ENCODE measurements around the gene SARM1. TPM values are rescaled to one million over a fixed set of nuclear protein-coding genes. Genes with fewer than 3 reads are reported as not detected.
A peak's percentile ranks its signal among the peaks of the same experiment; 100 is the strongest.

The SARM1 gene
- total and polyA plus RNA-seq, 8 donors, result 14.2 to 22.1 (median 17.3) TPM

- Histone ChIP-seq H3K4me3 (no peak overlapping the region), H3K4me1 (peaks cover 30 to 43% (median 32%) of the 10 kb centered on the region in 3 donors), H3K36me3 (peaks cover 5 to 53% (median 27%) of the 10 kb centered on the region in 3 donors), H3K27ac (peak overlapping the region; percentile 63 to 83 (median 74)), H3K27me3 (no peaks in the 10 kb centered on the region), H3K9me3 (no peaks in the 10 kb centered on the region)
- intact Hi-C loops (cut with DNase I), result no loop called here
- DNase-seq (peak in 4 of 6 donors; percentile 62 to 83 (median 76)), FAIRE-seq (no peak), ATAC-seq (peak; percentile 75 to 82 (median 81))
- TF ChIP-seq, protein P1, sequence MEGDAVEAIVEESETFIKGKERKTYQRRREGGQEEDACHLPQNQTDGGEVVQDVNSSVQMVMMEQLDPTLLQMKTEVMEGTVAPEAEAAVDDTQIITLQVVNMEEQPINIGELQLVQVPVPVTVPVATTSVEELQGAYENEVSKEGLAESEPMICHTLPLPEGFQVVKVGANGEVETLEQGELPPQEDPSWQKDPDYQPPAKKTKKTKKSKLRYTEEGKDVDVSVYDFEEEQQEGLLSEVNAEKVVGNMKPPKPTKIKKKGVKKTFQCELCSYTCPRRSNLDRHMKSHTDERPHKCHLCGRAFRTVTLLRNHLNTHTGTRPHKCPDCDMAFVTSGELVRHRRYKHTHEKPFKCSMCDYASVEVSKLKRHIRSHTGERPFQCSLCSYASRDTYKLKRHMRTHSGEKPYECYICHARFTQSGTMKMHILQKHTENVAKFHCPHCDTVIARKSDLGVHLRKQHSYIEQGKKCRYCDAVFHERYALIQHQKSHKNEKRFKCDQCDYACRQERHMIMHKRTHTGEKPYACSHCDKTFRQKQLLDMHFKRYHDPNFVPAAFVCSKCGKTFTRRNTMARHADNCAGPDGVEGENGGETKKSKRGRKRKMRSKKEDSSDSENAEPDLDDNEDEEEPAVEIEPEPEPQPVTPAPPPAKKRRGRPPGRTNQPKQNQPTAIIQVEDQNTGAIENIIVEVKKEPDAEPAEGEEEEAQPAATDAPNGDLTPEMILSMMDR (IDR thresholded peaks at IDR 0.05), result peak in 3 of 4 donors; percentile 17 to 29 (median 24)
- WGBS, 2 donors, result 12 to 15% methylated on average over 7 of the region's 7 CpGs
Observed at GRCh38 chr17:28346746-28347246, 24.7 kb upstream of the SARM1 start.

DNA sequence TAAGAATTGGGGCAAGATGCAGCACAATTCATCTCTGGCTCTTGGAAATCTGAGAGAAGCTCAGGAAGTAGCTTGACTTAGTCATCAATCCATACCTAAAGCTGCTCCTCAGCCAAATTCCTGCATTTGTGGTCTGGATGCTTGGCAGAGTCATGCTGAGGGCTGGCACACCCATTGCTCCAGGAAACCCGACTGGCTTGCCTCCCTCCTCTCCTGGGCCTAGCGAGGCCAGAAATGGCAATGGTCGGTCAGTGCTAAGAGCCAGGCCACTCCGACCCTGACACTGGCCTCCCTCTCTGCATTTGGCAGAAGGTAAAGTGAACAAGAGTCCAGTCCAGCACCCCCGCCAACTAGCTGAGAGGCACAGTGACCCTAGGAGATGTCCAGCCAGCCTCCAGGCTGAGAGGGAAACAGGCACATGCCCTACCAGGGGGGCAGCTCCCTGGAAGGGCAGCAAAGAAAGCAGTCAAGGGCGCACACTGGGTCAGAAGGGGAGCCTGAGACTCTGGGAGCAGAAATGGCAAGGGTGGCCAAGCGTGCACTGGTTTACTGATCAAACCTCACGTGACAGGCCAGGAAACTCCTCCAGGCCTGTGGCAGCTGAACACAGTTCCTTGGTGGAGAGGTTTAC lies 24.1 kb upstream of the SARM1 start:
- Histone ChIP-seq H3K36me3 (peaks cover 5 to 53% (median 21%) of the 10 kb centered on the region in 3 donors), H3K4me3 (peak overlapping the region in 1 of 4 donors; percentile 14), H3K27me3 (no peaks in the 10 kb centered on the region), H3K27ac (peak overlapping the region; percentile 46 to 83 (median 74)), H3K9me3 (no peaks in the 10 kb centered on the region), H3K4me1 (peaks cover 30 to 43% (median 32%) of the 10 kb centered on the region in 3 donors)
- FAIRE-seq (no peak), DNase-seq (peak in 3 of 6 donors; percentile 42 to 53 (median 47)), ATAC-seq (peak; percentile 5 to 30 (median 22))
- TF ChIP-seq, protein P1 (IDR thresholded peaks at IDR 0.05), result no peak
- intact Hi-C loops (cut with DNase I), result no loop called here
- WGBS, 2 donors, result 34 to 35% methylated on average over 8 of the region's 8 CpGs

DNA sequence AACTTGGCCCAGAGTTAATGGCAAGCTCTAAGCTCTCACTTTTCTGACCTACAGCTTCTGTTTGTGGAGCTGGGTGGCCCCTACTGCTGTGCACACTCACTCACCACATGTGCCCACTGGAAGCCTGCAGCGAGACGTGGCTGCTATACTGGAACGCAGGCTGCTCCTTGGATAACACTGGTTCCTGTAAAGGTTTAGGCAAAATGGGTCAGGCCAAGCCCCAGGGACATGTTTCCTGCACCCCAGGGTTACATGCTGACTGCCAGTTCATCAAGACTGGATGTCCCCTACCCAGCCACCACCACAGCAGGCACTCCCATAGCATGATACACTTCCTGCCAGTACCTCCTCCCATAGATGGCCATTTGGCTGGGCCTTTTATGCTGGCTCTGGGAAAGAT lies 22.5 kb upstream of the SARM1 start:
- TF ChIP-seq, protein P1 (IDR thresholded peaks at IDR 0.05), result no peak
- FAIRE-seq (no peak), ATAC-seq (no peak), DNase-seq (no peak)
- Histone ChIP-seq H3K36me3 (peaks cover 5 to 52% (median 27%) of the 10 kb centered on the region in 3 donors), H3K27ac (no peak overlapping the region), H3K4me3 (no peak overlapping the region), H3K27me3 (no peaks in the 10 kb centered on the region), H3K9me3 (no peaks in the 10 kb centered on the region), H3K4me1 (peaks cover 30 to 43% (median 32%) of the 10 kb centered on the region in 3 donors)
- intact Hi-C loops (cut with DNase I), result no loop called here
- WGBS, 2 donors, result 71 to 78% methylated on average over 3 of the region's 3 CpGs

DNA sequence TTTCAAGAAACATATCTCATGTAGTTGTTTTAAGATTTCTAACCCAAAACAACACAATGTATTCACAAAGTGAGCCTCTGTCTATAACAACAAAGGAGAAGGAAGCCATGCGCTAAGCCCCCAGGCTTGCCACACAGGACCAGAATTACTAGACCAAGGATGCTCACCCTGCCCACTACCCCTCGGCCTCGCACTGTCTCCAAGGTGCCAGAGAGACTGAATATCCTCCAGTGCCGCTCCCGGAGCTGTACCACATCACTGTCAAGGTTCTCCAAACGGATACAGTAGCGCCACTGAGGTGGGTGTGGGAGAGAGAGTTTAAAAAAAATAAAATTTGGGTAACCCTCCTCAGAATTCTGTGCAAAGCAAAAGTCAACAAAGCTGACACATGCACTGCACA lies 21.2 kb upstream of the SARM1 start:
- TF ChIP-seq, protein P1 (IDR thresholded peaks at IDR 0.05), result no peak
- ATAC-seq (no peak), DNase-seq (no peak), FAIRE-seq (no peak)
- Histone ChIP-seq H3K9me3 (no peaks in the 10 kb centered on the region), H3K36me3 (peaks cover 0 to 50% (median 27%) of the 10 kb centered on the region in 3 donors), H3K4me3 (no peak overlapping the region), H3K27ac (no peak overlapping the region), H3K27me3 (no peaks in the 10 kb centered on the region), H3K4me1 (peaks cover 26 to 34% (median 28%) of the 10 kb centered on the region in 3 donors)
- intact Hi-C loops (cut with DNase I), result no loop called here
- 84 to 86% methylated on average over 7 of the region's 7 CpGs for whole genome bisulfite sequencing, 2 donors

All from pancreas (tissue), 10 donors.